Measurements from ENCODE around the gene GLS. TPM values are rescaled to one million over a fixed set of nuclear protein-coding genes. Genes with fewer than 3 reads are reported as not detected.

Gene GLS
- total and polyA plus RNA-seq, 2 donors (not counting 1 experiment from before 2014, with no cell fraction given), result 123 to 192 TPM

DNA sequence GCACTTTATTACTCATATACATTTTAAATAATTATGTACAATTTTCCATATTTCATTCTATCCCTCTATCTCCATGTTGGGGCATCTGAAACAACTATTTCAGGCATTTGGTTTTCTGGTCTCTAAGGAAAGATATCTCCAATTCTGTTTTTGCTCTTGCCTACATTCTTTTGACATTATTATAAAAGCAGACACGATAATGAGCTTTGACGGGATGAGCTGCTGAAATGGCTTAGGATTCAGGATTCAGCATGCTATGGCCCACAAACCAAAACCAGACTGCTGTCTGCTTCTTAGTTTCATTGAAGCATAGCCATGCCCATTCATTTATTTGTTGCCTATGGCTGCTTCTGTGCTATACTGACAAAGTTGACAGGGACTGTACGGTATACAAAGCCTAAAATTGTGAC is 42.7 kb upstream of the GLS start:
- DNase-seq (ENCODE audit: low read depth in 2 of 2), result peak; percentile 17 to 71
- Histone ChIP-seq H3K4me1 (ENCODE audit: control insufficient read depth, extremely low read depth, insufficient read depth, low read length) (peaks cover 28% of the 10 kb centered on the region), H3K27ac (ENCODE audit: insufficient read depth, low read length) (peak overlapping the region; percentile 26), H2AFZ (ENCODE audit: low read length) (no peak overlapping the region), H3K27me3 (ENCODE audit: control insufficient read depth, insufficient read depth, low read length) (no peaks in the 10 kb centered on the region), H3K36me3 (ENCODE audit: control insufficient read depth, insufficient read depth, low read length) (no peaks in the 10 kb centered on the region), H3K4me3 (replicated peaks in 1 of 4; ENCODE audit: control extremely low read depth in 1 of 4, insufficient read depth in 1 of 4, low read depth in 3 of 4, low read length in 4 of 4) (no peak overlapping the region), H3K79me2 (ENCODE audit: control insufficient read depth, insufficient read depth, low read length) (no peaks in the 10 kb centered on the region), H3K9ac (ENCODE audit: insufficient read depth, low read length) (no peak overlapping the region), H3K9me3 (ENCODE audit: control insufficient read depth, insufficient read depth, low read depth, low read length) (no peaks in the 10 kb centered on the region), H3K4me2 (ENCODE audit: extremely low read depth, insufficient read depth, low read length) (peak overlapping the region; percentile 58), H4K20me1 (ENCODE audit: control insufficient read depth, extremely low read depth, insufficient read depth, low read length) (no peaks in the 10 kb centered on the region)
- TF ChIP-seq, protein P1, sequence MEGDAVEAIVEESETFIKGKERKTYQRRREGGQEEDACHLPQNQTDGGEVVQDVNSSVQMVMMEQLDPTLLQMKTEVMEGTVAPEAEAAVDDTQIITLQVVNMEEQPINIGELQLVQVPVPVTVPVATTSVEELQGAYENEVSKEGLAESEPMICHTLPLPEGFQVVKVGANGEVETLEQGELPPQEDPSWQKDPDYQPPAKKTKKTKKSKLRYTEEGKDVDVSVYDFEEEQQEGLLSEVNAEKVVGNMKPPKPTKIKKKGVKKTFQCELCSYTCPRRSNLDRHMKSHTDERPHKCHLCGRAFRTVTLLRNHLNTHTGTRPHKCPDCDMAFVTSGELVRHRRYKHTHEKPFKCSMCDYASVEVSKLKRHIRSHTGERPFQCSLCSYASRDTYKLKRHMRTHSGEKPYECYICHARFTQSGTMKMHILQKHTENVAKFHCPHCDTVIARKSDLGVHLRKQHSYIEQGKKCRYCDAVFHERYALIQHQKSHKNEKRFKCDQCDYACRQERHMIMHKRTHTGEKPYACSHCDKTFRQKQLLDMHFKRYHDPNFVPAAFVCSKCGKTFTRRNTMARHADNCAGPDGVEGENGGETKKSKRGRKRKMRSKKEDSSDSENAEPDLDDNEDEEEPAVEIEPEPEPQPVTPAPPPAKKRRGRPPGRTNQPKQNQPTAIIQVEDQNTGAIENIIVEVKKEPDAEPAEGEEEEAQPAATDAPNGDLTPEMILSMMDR (conservative IDR thresholded peaks at IDR 0.05 in 1 of 2, IDR thresholded peaks at IDR 0.05 in 1 of 2; ENCODE audit: low read depth in 1 of 2, low read length in 2 of 2), result no peak
- no peak for TF ChIP-seq EZH2 (IDR thresholded peaks at IDR 0.05; ENCODE audit: low read length, missing control alignments)

- DNase-seq (ENCODE audit: low read depth in 2 of 2), result peak; percentile 75 to 96
- no peak overlapping the region for H2AFZ ChIP-seq (ENCODE audit: low read length)
- no peaks in the 10 kb centered on the region for H3K79me2 ChIP-seq (ENCODE audit: control insufficient read depth, insufficient read depth, low read length)
- no peaks in the 10 kb centered on the region for H3K36me3 ChIP-seq (ENCODE audit: control insufficient read depth, insufficient read depth, low read length)
- H3K9me3 ChIP-seq (ENCODE audit: control insufficient read depth, insufficient read depth, low read depth, low read length), result no peaks in the 10 kb centered on the region
- H3K27me3 ChIP-seq (ENCODE audit: control insufficient read depth, insufficient read depth, low read length), result no peaks in the 10 kb centered on the region
- H3K27ac ChIP-seq (ENCODE audit: insufficient read depth, low read length), result peak overlapping the region; percentile 40
- TF ChIP-seq, protein P1 (conservative IDR thresholded peaks at IDR 0.05 in 1 of 2, IDR thresholded peaks at IDR 0.05 in 1 of 2; ENCODE audit: low read depth in 1 of 2, low read length in 2 of 2), result no peak
- no peak for TF ChIP-seq EZH2 (IDR thresholded peaks at IDR 0.05; ENCODE audit: low read length, missing control alignments)
- H3K4me1 ChIP-seq (ENCODE audit: control insufficient read depth, extremely low read depth, insufficient read depth, low read length), result peaks cover 28% of the 10 kb centered on the region
- no peaks in the 10 kb centered on the region for H4K20me1 ChIP-seq (ENCODE audit: control insufficient read depth, extremely low read depth, insufficient read depth, low read length)
- H3K4me3 ChIP-seq (replicated peaks in 1 of 4; ENCODE audit: control extremely low read depth in 1 of 4, insufficient read depth in 1 of 4, low read depth in 3 of 4, low read length in 4 of 4), result no peak overlapping the region
- peak overlapping the region; percentile 58 for H3K4me2 ChIP-seq (ENCODE audit: extremely low read depth, insufficient read depth, low read length)
- H3K9ac ChIP-seq (ENCODE audit: insufficient read depth, low read length), result no peak overlapping the region
Observed at GRCh38 chr2:190838492-190838910, 42.1 kb upstream of the GLS start.

DNA sequence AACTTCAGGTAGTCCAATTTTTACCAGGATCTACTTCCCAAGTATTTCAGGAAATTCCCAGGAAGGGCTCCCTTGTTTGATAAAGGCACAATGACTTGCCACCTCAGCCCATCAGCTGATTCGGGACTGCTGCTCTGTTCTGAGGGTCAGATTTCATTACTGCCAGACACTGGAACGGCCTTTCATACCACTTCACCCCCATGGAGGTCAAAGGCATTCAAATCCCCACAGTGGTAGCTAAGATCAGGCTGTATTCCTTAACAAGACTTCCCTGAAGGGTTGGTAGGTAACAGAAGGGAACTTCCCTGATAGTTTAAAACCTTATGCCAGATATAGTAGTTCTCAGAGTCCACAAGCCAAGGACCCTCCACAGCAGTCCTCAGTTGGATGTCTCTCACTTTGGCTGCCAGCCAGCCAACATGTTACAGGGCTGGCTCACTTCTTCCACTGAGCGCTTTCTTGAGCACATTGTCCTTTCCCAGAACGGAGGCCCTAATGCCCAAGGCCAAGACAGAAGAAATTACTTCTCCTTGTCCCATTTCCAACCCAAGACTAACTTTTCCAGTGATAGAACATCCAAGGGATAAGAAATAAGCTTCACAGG is 40.0 kb upstream of the GLS start:
- H3K4me1 ChIP-seq (ENCODE audit: control insufficient read depth, extremely low read depth, insufficient read depth, low read length), result peaks cover 23% of the 10 kb centered on the region
- DNase-seq (ENCODE audit: low read depth in 2 of 2), result no peak
- H3K27ac ChIP-seq (ENCODE audit: insufficient read depth, low read length), result no peak overlapping the region
- TF ChIP-seq EZH2 (IDR thresholded peaks at IDR 0.05; ENCODE audit: low read length, missing control alignments), result no peak
- TF ChIP-seq, protein P1 (conservative IDR thresholded peaks at IDR 0.05 in 1 of 2, IDR thresholded peaks at IDR 0.05 in 1 of 2; ENCODE audit: low read depth in 1 of 2, low read length in 2 of 2), result no peak
- no peaks in the 10 kb centered on the region for H3K9me3 ChIP-seq (ENCODE audit: control insufficient read depth, insufficient read depth, low read depth, low read length)
- no peak overlapping the region for H3K4me3 ChIP-seq (replicated peaks in 1 of 4; ENCODE audit: control extremely low read depth in 1 of 4, insufficient read depth in 1 of 4, low read depth in 3 of 4, low read length in 4 of 4)
- H2AFZ ChIP-seq (ENCODE audit: low read length), result no peak overlapping the region
- no peaks in the 10 kb centered on the region for H3K27me3 ChIP-seq (ENCODE audit: control insufficient read depth, insufficient read depth, low read length)
- no peaks in the 10 kb centered on the region for H3K79me2 ChIP-seq (ENCODE audit: control insufficient read depth, insufficient read depth, low read length)
- no peak overlapping the region for H3K9ac ChIP-seq (ENCODE audit: insufficient read depth, low read length)
- H4K20me1 ChIP-seq (ENCODE audit: control insufficient read depth, extremely low read depth, insufficient read depth, low read length), result no peaks in the 10 kb centered on the region
- no peaks in the 10 kb centered on the region for H3K36me3 ChIP-seq (ENCODE audit: control insufficient read depth, insufficient read depth, low read length)
- H3K4me2 ChIP-seq (ENCODE audit: extremely low read depth, insufficient read depth, low read length), result no peak overlapping the region
